Astrocyte (in vitro differentiated cells and primary cell): ENCODE data around the gene CFAP141. TPM values are rescaled to one million over a fixed set of nuclear protein-coding genes. Genes with fewer than 3 reads are reported as not detected.

Experiments used
- DNase-seq: peaks from one replicate; pipeline ENCODE4 v3.0.0-alpha.2; 2010; ENCODE audit warnings: low read depth
- FAIRE-seq: peaks from 2 replicates; lab custom pipeline; 2011; peaks lifted over from hg19 to GRCh38; lab: Jason Lieb, UNC
- H2AFZ ChIP-seq: 2 replicates; pipeline ENCODE4 v1.6.0; 2012; ENCODE audit warnings: low read depth, low read length, inconsistent platforms
- H3K27ac ChIP-seq: 2 replicates; pipeline ENCODE4 v1.5.1; 2011; ENCODE audit warnings: low read depth, low read length, inconsistent platforms
- H3K27me3 ChIP-seq: 2 replicates; pipeline ENCODE4 v1.6.0; 2011; ENCODE audit warnings: low read length, inconsistent platforms; ENCODE audit not compliant: insufficient read depth
- H3K36me3 ChIP-seq: 2 replicates; pipeline ENCODE4 v1.5.1; 2011; ENCODE audit warnings: low read length, inconsistent platforms; ENCODE audit not compliant: insufficient read depth
- H3K4me1 ChIP-seq: 2 replicates; pipeline ENCODE4 v1.5.1; 2011; ENCODE audit warnings: low read length, inconsistent platforms; ENCODE audit not compliant: insufficient read depth
- H3K4me2 ChIP-seq: 2 replicates; pipeline ENCODE4 v1.6.0; 2012; ENCODE audit warnings: low read length, inconsistent platforms
- H3K4me3 ChIP-seq: 2 replicates; pipeline ENCODE4 v1.5.1; 2011; ENCODE audit warnings: low read depth, mild to moderate bottlenecking, low read length, inconsistent platforms; ENCODE audit not compliant: insufficient read depth
- H3K79me2 ChIP-seq: 2 replicates; pipeline ENCODE4 v1.6.0; 2012; ENCODE audit warnings: mild to moderate bottlenecking, low read length, inconsistent platforms; ENCODE audit not compliant: insufficient read depth
- H3K9ac ChIP-seq: 2 replicates; pipeline ENCODE4 v1.6.0; 2012; ENCODE audit warnings: mild to moderate bottlenecking, low read length, inconsistent platforms
- H3K9me3 ChIP-seq: 2 replicates; pipeline ENCODE4 v1.5.1; 2012; ENCODE audit warnings: low read depth, mild to moderate bottlenecking, low read length, inconsistent platforms; ENCODE audit not compliant: insufficient read depth
- H4K20me1 ChIP-seq: 2 replicates; pipeline ENCODE4 v1.6.0; 2012; ENCODE audit warnings: low read length, inconsistent platforms; ENCODE audit not compliant: insufficient read depth
- H3K27ac Mint-ChIP-seq: one replicate; pipeline ENCODE4 v1.8.0; 2021; ENCODE audit warnings: mild to moderate bottlenecking, mixed read lengths; ENCODE audit not compliant: unreplicated experiment
- H3K27me3 Mint-ChIP-seq: one replicate; pipeline ENCODE4 v1.8.0; 2021; ENCODE audit warnings: low read depth, mixed read lengths; ENCODE audit not compliant: unreplicated experiment
- H3K36me3 Mint-ChIP-seq: one replicate; pipeline ENCODE4 v1.8.0; 2021; ENCODE audit warnings: low read depth, mixed read lengths; ENCODE audit not compliant: unreplicated experiment
- H3K4me1 Mint-ChIP-seq: one replicate; pipeline ENCODE4 v1.8.0; 2021; ENCODE audit warnings: low read depth, mixed read lengths; ENCODE audit not compliant: unreplicated experiment
- H3K4me3 Mint-ChIP-seq: one replicate; pipeline ENCODE4 v1.8.0; 2021; ENCODE audit warnings: mild to moderate bottlenecking, moderate library complexity, mixed read lengths; ENCODE audit not compliant: unreplicated experiment
- H3K9me3 Mint-ChIP-seq: one replicate; pipeline ENCODE4 v1.8.0; 2021; ENCODE audit warnings: mild to moderate bottlenecking, mixed read lengths; ENCODE audit not compliant: unreplicated experiment
- EZH2 ChIP-seq: IDR thresholded peaks from 2 replicates; pipeline ENCODE4 v1.6.1; 2012; ENCODE audit warnings: mild to moderate bottlenecking, low read length, inconsistent platforms; ENCODE audit not compliant: insufficient read depth
- total RNA-seq: library from RNA; stranded (reverse); gene quantifications from 2 replicates; pipeline ENCODE4 v1.2.1, GENCODE V29; 2021
- TF ChIP-seq, protein P1 (sequence below): IDR thresholded peaks from 2 replicates; pipeline ENCODE4 v1.5.1; 2011; ENCODE audit warnings: low read depth, mild to moderate bottlenecking, inconsistent platforms, low read length, moderate library complexity; ENCODE audit not compliant: insufficient read depth

CFAP141 gene
- total RNA-seq, 1 donor from 2014 or later, result not detected

DNA sequence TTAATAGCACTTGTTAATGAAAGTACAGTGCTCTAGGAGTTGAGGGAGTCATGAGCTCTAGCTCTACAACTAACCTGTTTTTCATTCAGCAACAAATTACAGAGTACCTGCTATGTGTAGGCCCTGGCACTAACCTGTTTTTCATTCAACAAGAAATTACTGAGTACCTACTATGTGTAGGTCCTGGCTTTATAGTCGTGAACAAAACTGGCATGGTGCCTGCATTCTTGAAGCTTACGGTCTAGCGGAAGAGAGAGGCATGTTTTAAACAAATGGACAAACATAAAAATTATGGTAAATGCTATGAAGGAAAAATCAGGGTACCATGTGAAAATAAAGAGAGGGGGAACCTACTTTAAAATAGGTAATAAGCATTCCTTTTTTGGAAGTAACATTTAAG lies 12.4 kb upstream of the CFAP141 start:
- Mint-ChIP-seq H3K4me1 (peaks cover 22% of the 10 kb centered on the region), H3K9me3 (no peaks in the 10 kb centered on the region), H3K27ac (peak overlapping the region; percentile 63), H3K4me3 (peak overlapping the region; percentile 95), H3K36me3 (peaks cover 17% of the 10 kb centered on the region), H3K27me3 (no peaks in the 10 kb centered on the region)
- peaks cover 28% of the 10 kb centered on the region for H3K4me1 ChIP-seq
- no peaks in the 10 kb centered on the region for H3K27me3 ChIP-seq
- H3K9ac ChIP-seq, result peak overlapping the region; percentile 100
- H3K4me3 ChIP-seq, result peak overlapping the region; percentile 98
- peaks cover 17% of the 10 kb centered on the region for H3K36me3 ChIP-seq
- peak overlapping the region; percentile 95 for H3K4me2 ChIP-seq
- no peaks in the 10 kb centered on the region for H3K9me3 ChIP-seq
- TF ChIP-seq, protein P1, sequence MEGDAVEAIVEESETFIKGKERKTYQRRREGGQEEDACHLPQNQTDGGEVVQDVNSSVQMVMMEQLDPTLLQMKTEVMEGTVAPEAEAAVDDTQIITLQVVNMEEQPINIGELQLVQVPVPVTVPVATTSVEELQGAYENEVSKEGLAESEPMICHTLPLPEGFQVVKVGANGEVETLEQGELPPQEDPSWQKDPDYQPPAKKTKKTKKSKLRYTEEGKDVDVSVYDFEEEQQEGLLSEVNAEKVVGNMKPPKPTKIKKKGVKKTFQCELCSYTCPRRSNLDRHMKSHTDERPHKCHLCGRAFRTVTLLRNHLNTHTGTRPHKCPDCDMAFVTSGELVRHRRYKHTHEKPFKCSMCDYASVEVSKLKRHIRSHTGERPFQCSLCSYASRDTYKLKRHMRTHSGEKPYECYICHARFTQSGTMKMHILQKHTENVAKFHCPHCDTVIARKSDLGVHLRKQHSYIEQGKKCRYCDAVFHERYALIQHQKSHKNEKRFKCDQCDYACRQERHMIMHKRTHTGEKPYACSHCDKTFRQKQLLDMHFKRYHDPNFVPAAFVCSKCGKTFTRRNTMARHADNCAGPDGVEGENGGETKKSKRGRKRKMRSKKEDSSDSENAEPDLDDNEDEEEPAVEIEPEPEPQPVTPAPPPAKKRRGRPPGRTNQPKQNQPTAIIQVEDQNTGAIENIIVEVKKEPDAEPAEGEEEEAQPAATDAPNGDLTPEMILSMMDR, result no peak
- no peak for TF ChIP-seq EZH2
- DNase-seq (no peak), FAIRE-seq (no peak)
- no peak overlapping the region for H2AFZ ChIP-seq
- H4K20me1 ChIP-seq, result peaks cover 55% of the 10 kb centered on the region
- peaks cover 78% of the 10 kb centered on the region for H3K79me2 ChIP-seq
- H3K27ac ChIP-seq, result no peak overlapping the region

DNA sequence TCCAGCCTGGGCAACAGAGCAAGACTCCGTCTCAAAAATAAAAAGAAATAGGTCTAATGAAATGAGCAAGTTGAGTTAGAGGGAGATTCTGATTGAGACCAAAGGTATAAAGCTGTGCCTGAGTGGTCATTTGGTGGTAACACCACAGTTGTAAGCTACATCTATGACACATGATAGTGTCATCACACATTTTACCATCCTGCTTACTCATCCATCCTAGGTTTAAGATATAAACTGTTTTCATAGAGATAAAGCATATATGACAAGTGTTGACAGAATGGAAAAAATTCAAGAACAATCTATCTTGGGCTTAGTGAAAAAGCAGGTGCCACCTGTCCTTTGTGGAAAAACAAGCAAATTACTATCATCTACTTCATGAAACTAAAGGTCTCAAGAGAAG lies 7.1 kb upstream of the CFAP141 start:
- Histone ChIP-seq H3K36me3 (peaks cover 26% of the 10 kb centered on the region), H3K27ac (no peak overlapping the region), H3K9me3 (no peaks in the 10 kb centered on the region), H3K27me3 (no peaks in the 10 kb centered on the region), H4K20me1 (peaks cover 38% of the 10 kb centered on the region), H3K9ac (no peak overlapping the region), H3K4me2 (peak overlapping the region; percentile 40), H3K4me3 (no peak overlapping the region), H3K4me1 (peaks cover 11% of the 10 kb centered on the region), H2AFZ (no peak overlapping the region), H3K79me2 (peaks cover 31% of the 10 kb centered on the region)
- Mint-ChIP-seq H3K27me3 (no peaks in the 10 kb centered on the region), H3K36me3 (peaks cover 28% of the 10 kb centered on the region), H3K4me1 (peaks cover 10% of the 10 kb centered on the region), H3K4me3 (no peak overlapping the region), H3K27ac (peak overlapping the region; percentile 50), H3K9me3 (no peaks in the 10 kb centered on the region)
- no peak for FAIRE-seq
- peak; percentile 55 for DNase-seq
- TF ChIP-seq, protein P1, result no peak
- no peak for TF ChIP-seq EZH2

DNA sequence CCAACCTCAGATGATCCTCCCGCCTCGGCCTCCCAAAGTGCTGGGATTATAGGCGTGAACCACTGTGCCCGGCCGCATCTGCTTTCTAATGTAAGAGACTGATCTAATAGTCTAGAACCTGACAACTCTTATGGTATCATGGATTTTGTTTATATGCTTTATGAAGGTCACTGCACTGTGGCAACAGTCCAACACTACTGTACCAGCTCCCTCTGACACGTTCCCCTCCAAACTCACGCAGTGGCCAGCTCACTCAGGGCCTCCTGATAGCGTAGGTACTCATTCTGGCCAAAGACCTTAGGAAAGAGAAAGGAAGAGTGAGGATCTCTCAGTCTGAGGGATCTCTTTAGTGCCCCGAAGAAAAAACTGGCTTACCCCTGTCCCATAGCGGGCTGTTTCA lies 6.0 kb upstream of the CFAP141 start:
- Mint-ChIP-seq H3K36me3 (peaks cover 26% of the 10 kb centered on the region), H3K4me1 (peaks cover 8% of the 10 kb centered on the region), H3K27ac (no peak overlapping the region), H3K27me3 (no peaks in the 10 kb centered on the region), H3K4me3 (no peak overlapping the region), H3K9me3 (no peaks in the 10 kb centered on the region)
- Histone ChIP-seq H3K9ac (no peak overlapping the region), H2AFZ (no peak overlapping the region), H3K9me3 (no peaks in the 10 kb centered on the region), H3K27ac (no peak overlapping the region), H3K27me3 (no peaks in the 10 kb centered on the region), H4K20me1 (peaks cover 29% of the 10 kb centered on the region), H3K79me2 (peaks cover 19% of the 10 kb centered on the region), H3K4me3 (no peak overlapping the region), H3K4me1 (peaks cover 9% of the 10 kb centered on the region), H3K36me3 (peaks cover 21% of the 10 kb centered on the region), H3K4me2 (no peak overlapping the region)
- DNase-seq (no peak), FAIRE-seq (no peak)
- TF ChIP-seq, protein P1, result no peak
- no peak for TF ChIP-seq EZH2
